ENCODE measurements around the gene MICAL2.

MICAL2 gene

GRCh38 chr11:12253843-12254281, 143.5 kb downstream of the MICAL2 start:
- DNase-seq, result no peak

- no peak for DNase-seq
These were observed 148.1 kb downstream of the MICAL2 start for GRCh38 chr11:12258451-12258850.

- DNase-seq, result no peak
These were observed 149.6 kb downstream of the MICAL2 start for GRCh38 chr11:12259956-12260355.

- DNase-seq, result no peak
These were observed 150.5 kb downstream of the MICAL2 start for GRCh38 chr11:12260731-12261521.

GRCh38 chr11:12261551-12261950, 151.2 kb downstream of the MICAL2 start:
- DNase-seq, result no peak

- DNase-seq, result no peak
These were observed 152.8 kb downstream of the MICAL2 start for GRCh38 chr11:12263141-12263693.

- DNase-seq, result no peak
These were observed 154.0 kb downstream of the MICAL2 start for GRCh38 chr11:12264361-12264760.

GRCh38 chr11:12266132-12266531, 155.7 kb downstream of the MICAL2 start:
- DNase-seq, result no peak

GRCh38 chr11:12266943-12267342, 156.6 kb downstream of the MICAL2 start:
- no peak for DNase-seq

- no peak for DNase-seq
These were observed 157.5 kb downstream of the MICAL2 start for GRCh38 chr11:12267921-12268320.

GRCh38 chr11:12269104-12269441, 158.7 kb downstream of the MICAL2 start:
- DNase-seq, result no peak

GRCh38 chr11:12269446-12270214, 159.2 kb downstream of the MICAL2 start:
- no peak for DNase-seq

GRCh38 chr11:12270215-12270797, 159.9 kb downstream of the MICAL2 start:
- no peak for DNase-seq

GRCh38 chr11:12270817-12271216, 160.4 kb downstream of the MICAL2 start:
- DNase-seq, result no peak

- no peak for DNase-seq
These were observed 160.9 kb downstream of the MICAL2 start for GRCh38 chr11:12271241-12271640.

- DNase-seq, result no peak
These were observed 161.5 kb downstream of the MICAL2 start for GRCh38 chr11:12271826-12272366.

- DNase-seq, result no peak
These were observed 162.6 kb downstream of the MICAL2 start for GRCh38 chr11:12272821-12273617.

GRCh38 chr11:12273618-12273995, 163.2 kb downstream of the MICAL2 start:
- no peak for DNase-seq

GRCh38 chr11:12274056-12274455, 163.7 kb downstream of the MICAL2 start:
- DNase-seq, result no peak

GRCh38 chr11:12274558-12275197, 164.3 kb downstream of the MICAL2 start:
- no peak for DNase-seq

- DNase-seq, result no peak
These were observed 165.4 kb downstream of the MICAL2 start for GRCh38 chr11:12275818-12276217.

- no peak for DNase-seq
These were observed 166.0 kb downstream of the MICAL2 start for GRCh38 chr11:12276356-12276755.
